ENCODE measurements around the gene CDK3.
A peak's percentile ranks its signal among the peaks of the same experiment; 100 is the strongest.

Gene CDK3

GRCh38 chr17:76022973-76023899, 22.6 kb downstream of the CDK3 start:
- H3K4me1 Mint-ChIP-seq, result peaks cover 3% of the 10 kb centered on the region
- TF ChIP-seq CTCF (IDR thresholded peaks at IDR 0.05; ENCODE audit: unreplicated experiment in 3 of 3), result no peak
- H3K4me3 Mint-ChIP-seq, result no peak overlapping the region
- no peaks in the 10 kb centered on the region for H3K36me3 Mint-ChIP-seq (ENCODE audit: low read depth)
- H3K9me3 Mint-ChIP-seq, result no peaks in the 10 kb centered on the region
- no peak overlapping the region for H3K27ac Mint-ChIP-seq
- H3K27me3 Mint-ChIP-seq (ENCODE audit: low read depth), result peaks cover 4% of the 10 kb centered on the region

GRCh38 chr17:76023900-76024237, 23.2 kb downstream of the CDK3 start:
- TF ChIP-seq CTCF (IDR thresholded peaks at IDR 0.05; ENCODE audit: unreplicated experiment in 3 of 3), result no peak
- no peak overlapping the region for H3K27ac Mint-ChIP-seq
- peaks cover 4% of the 10 kb centered on the region for H3K27me3 Mint-ChIP-seq (ENCODE audit: low read depth)
- H3K9me3 Mint-ChIP-seq, result no peaks in the 10 kb centered on the region
- no peak overlapping the region for H3K4me3 Mint-ChIP-seq
- H3K36me3 Mint-ChIP-seq (ENCODE audit: low read depth), result no peaks in the 10 kb centered on the region
- peaks cover 3% of the 10 kb centered on the region for H3K4me1 Mint-ChIP-seq

- no peak overlapping the region for H3K27ac Mint-ChIP-seq
- H3K9me3 Mint-ChIP-seq, result no peaks in the 10 kb centered on the region
- H3K27me3 Mint-ChIP-seq (ENCODE audit: low read depth), result peaks cover 8% of the 10 kb centered on the region
- H3K36me3 Mint-ChIP-seq (ENCODE audit: low read depth), result no peaks in the 10 kb centered on the region
- peaks cover 4% of the 10 kb centered on the region for H3K4me1 Mint-ChIP-seq
- no peak for TF ChIP-seq CTCF (IDR thresholded peaks at IDR 0.05; ENCODE audit: unreplicated experiment in 3 of 3)
- no peak overlapping the region for H3K4me3 Mint-ChIP-seq
Measured at GRCh38 chr17:76024353-76024752, 23.7 kb downstream of the CDK3 start.

- no peak for TF ChIP-seq CTCF (IDR thresholded peaks at IDR 0.05; ENCODE audit: unreplicated experiment in 3 of 3)
- Mint-ChIP-seq H3K27ac (no peak overlapping the region), H3K4me3 (no peak overlapping the region), H3K9me3 (no peaks in the 10 kb centered on the region), H3K36me3 (ENCODE audit: low read depth) (no peaks in the 10 kb centered on the region), H3K4me1 (peaks cover 7% of the 10 kb centered on the region), H3K27me3 (ENCODE audit: low read depth) (peaks cover 6% of the 10 kb centered on the region)
Measured at GRCh38 chr17:76025294-76025693, 24.6 kb downstream of the CDK3 start.

GRCh38 chr17:76026714-76027158, 26.1 kb downstream of the CDK3 start:
- Mint-ChIP-seq H3K27me3 (ENCODE audit: low read depth) (peaks cover 6% of the 10 kb centered on the region), H3K27ac (peak overlapping the region in 2 of 3 experiments; percentile 35 to 52), H3K4me3 (no peak overlapping the region), H3K9me3 (no peaks in the 10 kb centered on the region), H3K4me1 (peaks cover 6% of the 10 kb centered on the region), H3K36me3 (ENCODE audit: low read depth) (no peaks in the 10 kb centered on the region)
- TF ChIP-seq CTCF (IDR thresholded peaks at IDR 0.05; ENCODE audit: unreplicated experiment in 3 of 3), result no peak

All from nephron (organoid).